GM12872 (cell line): ENCODE results near the gene IL1RAPL1.

ENCODE experiments used
- CTCF ChIP-seq: IDR thresholded peaks from 3 replicates; pipeline ENCODE4 v1.5.1; 2011; ENCODE audit warnings: low read depth, mild to moderate bottlenecking, low read length, moderate library complexity; ENCODE audit not compliant: insufficient read depth

IL1RAPL1 gene

DNA sequence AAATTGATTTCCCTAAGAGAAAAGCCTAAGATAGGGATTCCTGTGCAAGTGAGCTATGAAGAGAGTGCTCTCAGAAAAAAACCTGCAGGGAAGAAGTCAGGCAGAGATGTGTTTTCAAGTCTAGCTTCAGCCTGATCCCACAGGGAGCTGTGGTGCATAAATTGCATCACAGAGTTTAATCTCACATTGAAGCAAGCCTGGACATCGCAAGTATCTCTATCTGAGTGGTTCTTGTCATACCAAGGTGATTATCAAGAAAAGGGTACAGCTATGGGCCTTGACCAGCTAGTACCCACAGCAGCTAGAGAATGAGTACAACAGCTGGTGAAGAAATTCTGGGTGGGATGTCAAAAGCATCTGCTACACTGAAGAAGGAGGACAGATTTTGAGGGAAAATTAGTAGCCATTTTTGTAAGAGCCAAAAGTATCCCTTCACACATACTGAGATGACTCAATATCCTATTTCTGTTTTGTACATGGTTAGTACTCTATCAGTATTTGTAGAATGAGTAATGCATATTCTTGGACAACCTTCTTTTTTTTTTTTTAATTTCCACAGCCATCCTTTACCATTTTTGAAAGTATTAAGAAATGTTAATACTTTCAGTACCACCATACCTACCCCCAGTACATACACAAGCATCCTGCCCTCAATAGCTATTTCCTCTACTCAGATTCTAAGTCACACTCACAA lies 708.9 kb downstream of the IL1RAPL1 start:
- TF ChIP-seq CTCF = no peak

DNA sequence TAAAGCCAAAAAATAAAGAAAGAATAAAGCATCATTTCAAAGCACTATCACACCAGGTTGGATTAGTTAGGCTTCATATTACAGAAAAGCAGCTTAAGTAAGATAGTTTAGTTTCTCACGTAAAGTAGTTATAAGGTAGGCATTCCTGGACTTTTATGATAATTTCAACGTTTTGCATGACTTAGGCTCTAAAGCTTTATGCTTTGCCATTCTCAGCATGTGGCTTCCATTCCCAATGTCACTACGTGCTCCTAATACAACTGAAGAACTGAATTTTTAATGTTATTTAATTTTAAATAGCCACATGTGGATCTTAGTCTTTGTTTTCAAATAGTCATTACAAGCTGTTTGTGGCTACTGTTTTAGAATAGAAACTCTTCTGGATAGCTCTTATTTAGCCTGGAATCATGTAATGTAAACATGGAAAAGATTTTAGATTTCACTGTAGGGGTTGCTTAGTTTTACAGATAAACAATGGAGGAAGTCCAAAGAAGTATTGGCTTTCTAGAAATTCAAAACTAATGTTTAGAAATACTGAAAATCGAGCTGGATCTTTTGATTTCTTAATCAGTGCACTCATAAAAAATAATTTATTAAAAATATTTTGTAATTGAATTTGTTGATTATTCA lies 710.0 kb downstream of the IL1RAPL1 start:
- no peak for TF ChIP-seq CTCF

DNA sequence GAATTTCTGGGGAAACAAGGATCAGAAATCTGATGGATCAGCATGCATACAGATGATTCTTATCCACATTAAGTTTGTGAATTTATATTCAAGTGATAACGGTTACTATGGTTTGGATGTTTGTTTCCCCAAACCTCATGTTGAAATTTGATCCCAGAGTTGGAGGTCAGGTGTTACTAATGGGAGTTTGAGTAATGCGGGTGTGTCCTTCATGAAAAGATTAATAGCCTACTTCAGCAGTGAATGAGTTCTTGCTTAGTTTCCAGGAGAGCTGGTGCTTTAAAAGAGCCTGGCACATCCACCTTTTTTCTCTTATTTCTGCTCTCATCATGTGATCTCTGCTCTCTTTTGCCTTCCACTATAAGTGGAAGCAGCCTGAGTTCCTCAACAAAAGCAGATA lies 712.4 kb downstream of the IL1RAPL1 start:
- TF ChIP-seq CTCF = no peak

DNA sequence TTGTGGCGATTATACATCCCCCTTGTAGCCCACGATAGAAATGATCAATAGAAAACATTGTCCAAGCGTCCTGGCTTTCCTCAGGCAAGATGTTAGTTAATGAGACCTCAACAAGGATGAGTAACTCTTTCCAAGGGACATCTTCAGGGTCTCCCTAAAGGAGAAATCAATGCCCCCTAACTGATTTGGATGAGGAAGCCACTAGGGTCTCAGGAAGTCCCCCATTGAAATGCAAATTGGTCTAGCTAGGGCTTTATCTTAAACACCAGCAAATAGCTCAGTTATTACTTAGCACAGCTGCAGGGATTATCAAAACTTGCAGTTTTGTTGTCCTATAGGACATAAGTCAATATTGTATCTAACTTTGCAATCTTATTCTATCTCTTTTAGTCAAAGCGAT lies 721.5 kb downstream of the IL1RAPL1 start:
- TF ChIP-seq CTCF = no peak

- TF ChIP-seq CTCF = no peak
These were observed 728.7 kb downstream of the IL1RAPL1 start for GRCh38 chrX:29315931-29316330.

- TF ChIP-seq CTCF = no peak
These were observed 730.8 kb downstream of the IL1RAPL1 start for GRCh38 chrX:29318012-29318411.

GRCh38 chrX:29348288-29348687 lies 761.0 kb downstream of the IL1RAPL1 start:
- TF ChIP-seq CTCF = no peak
